ENCODE data around the gene IKBKE.

The IKBKE gene

GRCh38 chr1:206455666-206456344 is 14.5 kb upstream of the IKBKE start (continued):
- TF ChIP-seq TSHZ1 (tag by site-specific recombination; IDR thresholded peaks at IDR 0.05; ENCODE audit: borderline replicate concordance) (no peak), ZNF449 (tag by site-specific recombination; IDR thresholded peaks at IDR 0.05) (no peak), ZNF2 (tag by site-specific recombination; IDR thresholded peaks at IDR 0.05) (no peak), AEBP2 (tag by site-specific recombination; IDR thresholded peaks at IDR 0.05; ENCODE audit: borderline replicate concordance) (no peak), IKZF3 (tag by site-specific recombination; IDR thresholded peaks at IDR 0.05) (0 out of 2 replicates have a peak, but pooled peaks have one; percentile 31), ZFHX2 (tag by site-specific recombination; conservative IDR thresholded peaks at IDR 0.05) (peak; percentile 81), EGR2 (tag by site-specific recombination; IDR thresholded peaks at IDR 0.05; ENCODE audit: low read depth) (peak; percentile 60), HOXA7 (CRISPR knock-in tag; IDR thresholded peaks at IDR 0.05; ENCODE audit: borderline replicate concordance) (no peak), ZNF416 (tag by site-specific recombination; IDR thresholded peaks at IDR 0.05) (no peak), PRDM2 (tag by site-specific recombination; IDR thresholded peaks at IDR 0.05; ENCODE audit: borderline replicate concordance) (no peak), SP3 (tag by site-specific recombination; IDR thresholded peaks at IDR 0.05) (no peak), GLIS1 (tag by site-specific recombination; IDR thresholded peaks at IDR 0.05) (peak; percentile 51), ZNF362 (tag by site-specific recombination; IDR thresholded peaks at IDR 0.05) (no peak), ZNF146 (tag by site-specific recombination; IDR thresholded peaks at IDR 0.05) (no peak), ZXDB (tag by site-specific recombination; IDR thresholded peaks at IDR 0.05) (no peak), ZNF600 (tag by site-specific recombination; IDR thresholded peaks at IDR 0.05) (no peak), ZNF777 (tag by site-specific recombination; IDR thresholded peaks at IDR 0.05; ENCODE audit: borderline replicate concordance) (no peak), PRDM6 (tag by site-specific recombination; IDR thresholded peaks at IDR 0.05) (peak; percentile 34), ZFP69B (tag by site-specific recombination; IDR thresholded peaks at IDR 0.05) (no peak), ZNF341 (tag by site-specific recombination; IDR thresholded peaks at IDR 0.05; ENCODE audit: low read depth) (peak; percentile 90), PBX3 (CRISPR knock-in tag; IDR thresholded peaks at IDR 0.05) (no peak)
